HepG2 (cell line): ENCODE results near the gene ZNF865. TPM values are rescaled to one million over a fixed set of nuclear protein-coding genes. Genes with fewer than 3 reads are reported as not detected.

ENCODE experiments used
- ATAC-seq: fragments of 200-7000 bp; cut with Tn5 transposase; 3 replicates; pipeline ENCODE4 v1.9.1; 2020; ENCODE audit warnings: mild to moderate bottlenecking, moderate library complexity
- BruUV-seq: library from RNA; stranded (reverse); fragments of 400-500 nt; replicated peaks from 2 replicates; lab custom pipeline; 2021; lab: Mats Ljungman, UMichigan
- CTCF ChIA-PET: fragments of 300-600 bp; formaldehyde crosslinking; extraction: SDS; loops from one replicate; lab custom pipeline; 2021; ENCODE audit warnings: low total read pairs, inconsistent platforms, low intra/inter-chr PET ratio; lab: Yijun Ruan, JAX
- POLR2A ChIA-PET: fragments of 350-600 bp; sonication (Branson Sonifier 250); formaldehyde crosslinking; loops from one replicate; lab custom pipeline; 2020; ENCODE audit warnings: antibody characterized with exemption, inconsistent platforms; lab: Yijun Ruan, JAX
- DNase-seq: peaks from one replicate; pipeline ENCODE4 v3.0.0-alpha.2; 2015; ENCODE audit warnings: low spot score
- FAIRE-seq: peaks from 3 replicates; lab custom pipeline; 2011; peaks lifted over from hg19 to GRCh38; lab: Jason Lieb, UNC
- H2AFZ ChIP-seq: one replicate; pipeline ENCODE4 v1.6.1; 2011; ENCODE audit warnings: low read length, inconsistent platforms
- H3K27ac ChIP-seq: fragments of 300-600 bp; 3 replicates; pipeline ENCODE4 v1.8.0; 2011; ENCODE audit warnings: mixed run types, mild to moderate bottlenecking, mixed read lengths, low read length, inconsistent platforms; ENCODE audit not compliant: insufficient read depth; ENCODE audit errors: extremely low read length
- H3K27me3 ChIP-seq, 2 experiments: fragments of 200-600 bp in 1 of 2; 2 replicates in 1 of 2; 3 replicates in 1 of 2; pipeline versions ENCODE4 v1.6.0 to v1.8.0; 2011; ENCODE audit warnings: low read length in 2 of 2, mild to moderate bottlenecking in 2 of 2, moderate library complexity in 2 of 2, inconsistent platforms in 1 of 2; ENCODE audit not compliant: insufficient read depth in 2 of 2, control insufficient read depth in 1 of 2
- H3K36me3 ChIP-seq, 2 experiments: fragments of 200-600 bp in 1 of 2; replicated peaks in 1 of 2; 2 replicates in 1 of 2; 3 replicates in 1 of 2; pipeline versions ENCODE4 v1.5.1 to v1.8.0; 2011; ENCODE audit warnings: low read length in 2 of 2, inconsistent platforms in 1 of 2; ENCODE audit not compliant: insufficient read depth in 2 of 2, control insufficient read depth in 1 of 2
- H3K4me1 ChIP-seq: 2 replicates; pipeline ENCODE4 v1.5.1; 2012; ENCODE audit warnings: low read length, inconsistent platforms; ENCODE audit not compliant: insufficient read depth
- H3K4me2 ChIP-seq: 2 replicates; pipeline ENCODE4 v1.6.0; 2011; ENCODE audit warnings: low read depth, low read length, inconsistent platforms
- H3K4me3 ChIP-seq, 3 experiments: fragments of 200-600 bp in 1 of 3; sonication (generic), shearing (Covaris generic) in 1 of 3; replicated peaks in 1 of 3; 2 replicates each; pipeline ENCODE4 v1.5.1; 2011 to 2016; ENCODE audit warnings: low read length in 3 of 3, inconsistent platforms in 2 of 3, low read depth in 2 of 3, mild to moderate bottlenecking in 2 of 3, control low read depth in 1 of 3, mixed read lengths in 1 of 3; ENCODE audit not compliant: insufficient read depth in 1 of 3
- H3K79me2 ChIP-seq: one replicate; pipeline ENCODE4 v1.6.1; 2011; ENCODE audit warnings: low read length, inconsistent platforms; ENCODE audit not compliant: insufficient read depth
- H3K9ac ChIP-seq: 2 replicates; pipeline ENCODE4 v1.6.0; 2011; ENCODE audit warnings: mild to moderate bottlenecking, low read depth, low read length, inconsistent platforms; ENCODE audit not compliant: insufficient read depth
- H3K9me3 ChIP-seq: 2 replicates; pipeline ENCODE4 v1.5.1; 2012; ENCODE audit warnings: mild to moderate bottlenecking, low read length
- H4K20me1 ChIP-seq: 2 replicates; pipeline ENCODE4 v1.6.0; 2011; ENCODE audit warnings: inconsistent platforms, mild to moderate bottlenecking, low read length, moderate library complexity; ENCODE audit not compliant: insufficient read depth
- ARNTL ChIP-seq: sonication (generic); formaldehyde crosslinking; IDR thresholded peaks from 2 replicates; pipeline ENCODE4 v1.4.0; 2020; ENCODE audit warnings: mild to moderate bottlenecking, missing genetic modification reagents
- BHLHE40 ChIP-seq: IDR thresholded peaks from 2 replicates; pipeline ENCODE4 v1.6.1; 2011; ENCODE audit warnings: low read length, improper control_type of control experiment
- BRCA1 ChIP-seq: sonication (generic); formaldehyde crosslinking; IDR thresholded peaks from 2 replicates; pipeline ENCODE4 v1.4.0; 2020; ENCODE audit warnings: missing genetic modification reagents
- CCAR2 ChIP-seq: fragments of 200-400 bp; formaldehyde crosslinking; optimal IDR thresholded peaks from 2 replicates; pipeline ENCODE3; 2018; ENCODE audit warnings: low read depth, mild to moderate bottlenecking, low read length, moderate library complexity
- CHD4 ChIP-seq: fragments of 200-600 bp; sonication (generic); IDR thresholded peaks from 2 replicates; pipeline ENCODE4 v1.7.0; 2017; ENCODE audit warnings: mild to moderate bottlenecking, low read length, borderline replicate concordance
- MYC ChIP-seq: sonication (generic); formaldehyde crosslinking; IDR thresholded peaks from 2 replicates; pipeline ENCODE4 v1.9.0; 2021; ENCODE audit warnings: missing genetic modification reagents, borderline replicate concordance
- PATZ1 ChIP-seq: sonication (generic); formaldehyde crosslinking; IDR thresholded peaks from 2 replicates; pipeline ENCODE4 v1.4.0; 2020; ENCODE audit warnings: missing genetic modification reagents
- RAD21 ChIP-seq: fragments of 450-650 bp; formaldehyde crosslinking; IDR thresholded peaks from 2 replicates; pipeline ENCODE4 v1.5.0; 2020; ENCODE audit warnings: mild to moderate bottlenecking
- SALL2 ChIP-seq: sonication (generic); formaldehyde crosslinking; IDR thresholded peaks from 2 replicates; pipeline ENCODE4 v1.8.1; 2023; ENCODE audit warnings: mild to moderate bottlenecking, missing genetic modification reagents, inconsistent platforms
- SAP130 ChIP-seq: IDR thresholded peaks from 2 replicates; pipeline ENCODE4 v1.6.1; 2016; ENCODE audit warnings: low read depth
- TEF ChIP-seq: sonication (generic); formaldehyde crosslinking; IDR thresholded peaks from 2 replicates; pipeline ENCODE4 v1.5.0; 2020; ENCODE audit warnings: missing genetic modification reagents
- THAP8 ChIP-seq: sonication (generic); formaldehyde crosslinking; IDR thresholded peaks from 2 replicates; pipeline ENCODE4 v1.5.1; 2020; ENCODE audit warnings: missing genetic modification reagents, mild to moderate bottlenecking, borderline replicate concordance
- ZFP37 ChIP-seq: sonication (generic); formaldehyde crosslinking; IDR thresholded peaks from 2 replicates; pipeline ENCODE4 v1.4.0; 2020; ENCODE audit warnings: missing genetic modification reagents, borderline replicate concordance
- ZFP41 ChIP-seq: sonication (generic); formaldehyde crosslinking; IDR thresholded peaks from 2 replicates; pipeline ENCODE4 v1.4.0; 2020; ENCODE audit warnings: mild to moderate bottlenecking, missing genetic modification reagents, borderline replicate concordance
- ZNF263 ChIP-seq: sonication (generic); formaldehyde crosslinking; IDR thresholded peaks from 2 replicates; pipeline ENCODE4 v1.4.0; 2020; ENCODE audit warnings: missing genetic modification reagents
- ZNF264 ChIP-seq: sonication (generic); formaldehyde crosslinking; IDR thresholded peaks from 2 replicates; pipeline ENCODE4 v1.4.0; 2020; ENCODE audit warnings: missing genetic modification reagents
- ZNF280D ChIP-seq: sonication (generic); formaldehyde crosslinking; IDR thresholded peaks from 2 replicates; pipeline ENCODE4 v1.5.1; 2020; ENCODE audit warnings: mild to moderate bottlenecking, missing genetic modification reagents
- ZSCAN30 ChIP-seq: sonication (generic); formaldehyde crosslinking; IDR thresholded peaks from 2 replicates; pipeline ENCODE4 v1.5.0; 2020; ENCODE audit warnings: mild to moderate bottlenecking, missing genetic modification reagents
- WGBS: methylation state at CpG from one replicate; pipeline ENCODE4 v1.1.6; 2017; ENCODE audit warnings: low lambda C conversion rate; 5-methylcytosine and 5-hydroxymethylcytosine counted together
- in situ Hi-C: cut with HindIII; loops from 2 replicates; pipeline ENCODE4 v1.10.0; 2017; ENCODE audit warnings: low pct_unique_long_range_greater_than_20kb; ENCODE audit not compliant: extremely low pct_ligation_motif_present
- intact Hi-C: fragments of 100-400 bp; cut with micrococcal nuclease; formaldehyde crosslinking; loops from one replicate; pipeline ENCODE4 v1.10.0; 2022; ENCODE audit not compliant: unreplicated experiment
- polyA plus RNA-seq, 8 experiments: library from polyadenylated mRNA; depleted of rRNA in 3 of 8; stranded (reverse) in 7 of 8; unstranded in 1 of 8; fragments of >200 nt; fragmentation: Illumina TruSeq in 4 of 8; extraction: Trizol in 4 of 8; gene quantifications; 2 replicates each; pipeline versions ENCODE4 v1.2.1 to v1.2.3, GENCODE V29; 2011 to 2016; ENCODE audit warnings: low read depth in 4 of 8, missing spikeins in 1 of 8, mixed read lengths in 1 of 8; ENCODE audit not compliant: insufficient read depth in 1 of 8
- total RNA-seq, 5 experiments: library from RNA; depleted of rRNA; stranded (reverse); fragments of >200 nt; fragmentation: Illumina TruSeq; extraction: Trizol; gene quantifications; 2 replicates each; pipeline ENCODE4 v1.2.3, GENCODE V29; 2016; ENCODE audit warnings: low read depth in 1 of 5

Gene ZNF865
- total and polyA plus RNA-seq, 2 of the 13 experiments (the other 11 are each of a cell fraction or from before 2014, with no cell fraction given) = 0.93 to 1.0 TPM

GRCh38 chr19:55641426-55642152 lies 36.1 kb downstream of the ZNF865 start:
- in situ Hi-C loops = no loop called here
- Histone ChIP-seq H4K20me1 (no peaks in the 10 kb centered on the region), H3K9me3 (no peaks in the 10 kb centered on the region), H3K9ac (peak overlapping the region; percentile 84), H3K27ac (peak overlapping the region; percentile 79), H3K4me2 (peak overlapping the region; percentile 96), H2AFZ (no peak overlapping the region), H3K27me3 (no peaks in the 10 kb centered on the region; a peak in 1 of 5 replicates), H3K4me3 (peak overlapping the region; percentile 92 to 96 (median 92)), H3K79me2 (peaks cover 41% of the 10 kb centered on the region), H3K36me3 (peaks cover 0 to 10% of the 10 kb centered on the region in 2 experiments; a peak in 2 of 5 replicates), H3K4me1 (peaks cover 55% of the 10 kb centered on the region)
- intact Hi-C loops = no loop called here
- FAIRE-seq (no peak), DNase-seq (no peak), ATAC-seq (peak; percentile 7)
- no TSS peak for BruUV-seq
- CTCF ChIA-PET = no interaction called here
- WGBS = under 1% methylated on average over 25 of the region's 25 CpGs
- POLR2A ChIA-PET = interaction anchor here (0.6 to 1.9 kb wide), 7 partner anchors 8 to 165 kb away, joined by 3 to 19 read pairs (median 8); partner anchors contain the start of genes FIZ1, U2AF2, ZNF628 and ZNF784
- TF ChIP-seq ZFP37 (0 out of 2 replicates have a peak, but pooled peaks have one; percentile 40), CHD4 (no peak), RAD21 (no peak), ZFP41 (CRISPR knock-in tag) (no peak), MYC (CRISPR knock-in tag) (no peak), ZNF263 (CRISPR knock-in tag) (no peak), ARNTL (no peak), ZNF280D (CRISPR knock-in tag) (no peak), ZNF264 (CRISPR knock-in tag) (0 out of 2 replicates have a peak, but pooled peaks have one; percentile 60), SAP130 (CRISPR knock-in tag) (peak; percentile 0; the same call in 1 of the 2 replicates), TEF (CRISPR knock-in tag) (0 out of 2 replicates have a peak, but pooled peaks have one; percentile 22), THAP8 (no peak), SALL2 (0 out of 2 replicates have a peak, but pooled peaks have one; percentile 35), BHLHE40 (no peak), CCAR2 (no peak), PATZ1 (CRISPR knock-in tag) (peak; percentile 10; the same call in 1 of the 2 replicates), ZSCAN30 (no peak), BRCA1 (CRISPR knock-in tag) (no peak)
